Lower leg skin (tissue), 3 donors: Measurements from ENCODE around the gene ZNF22.

Source experiments
- POLR2A ChIP-seq, 2 donors: fragments of 450-650 bp; IDR thresholded peaks; one replicate each; pipeline ENCODE4 v1.6.1; 2016 to 2017; ENCODE audit warnings: antibody characterized with exemption in 2 of 2, mild to moderate bottlenecking in 1 of 2, moderate library complexity in 1 of 2
- TF ChIP-seq, protein P1 (sequence below), 3 donors: fragments of 450-650 bp; IDR thresholded peaks; one replicate each; pipeline ENCODE4 v1.5.1; 2016; ENCODE audit warnings: antibody characterized with exemption in 3 of 3, mild to moderate bottlenecking in 3 of 3, moderate library complexity in 2 of 3

DNA sequence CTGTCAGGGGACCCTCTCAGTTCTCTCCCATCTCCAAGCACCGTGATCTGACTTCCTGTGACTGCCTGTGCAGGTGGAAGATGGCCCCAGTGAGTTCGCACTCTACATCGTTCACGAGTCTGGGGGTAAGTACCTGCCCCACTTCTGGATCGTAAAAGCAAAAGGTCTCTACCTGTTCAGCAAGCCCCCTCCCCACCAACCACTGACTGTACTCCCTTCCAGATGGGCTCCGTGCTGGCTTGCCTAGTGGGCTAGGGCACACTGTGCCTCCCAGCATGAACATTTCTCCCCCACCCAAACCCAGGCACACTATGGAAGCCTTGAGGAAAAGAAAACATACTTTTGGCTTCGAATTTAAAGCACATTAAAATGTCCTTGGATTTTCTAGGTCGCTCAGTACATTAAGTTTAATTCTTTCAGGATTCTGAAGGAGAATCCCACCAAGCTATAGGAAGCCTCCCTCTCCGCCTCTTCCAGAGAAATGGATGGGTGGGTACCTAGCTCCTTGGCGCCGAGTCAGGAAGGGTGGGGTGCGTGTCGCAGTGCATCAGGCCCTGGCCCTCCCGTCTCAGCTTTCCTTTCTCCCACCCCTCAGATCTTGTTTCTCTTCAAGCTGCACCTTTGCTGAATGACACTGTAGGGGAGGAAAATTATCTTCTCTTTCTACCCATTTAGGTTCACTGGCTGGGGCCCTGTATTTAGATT is 11.0 kb upstream of the ZNF22 start:
- TF ChIP-seq, protein P1, sequence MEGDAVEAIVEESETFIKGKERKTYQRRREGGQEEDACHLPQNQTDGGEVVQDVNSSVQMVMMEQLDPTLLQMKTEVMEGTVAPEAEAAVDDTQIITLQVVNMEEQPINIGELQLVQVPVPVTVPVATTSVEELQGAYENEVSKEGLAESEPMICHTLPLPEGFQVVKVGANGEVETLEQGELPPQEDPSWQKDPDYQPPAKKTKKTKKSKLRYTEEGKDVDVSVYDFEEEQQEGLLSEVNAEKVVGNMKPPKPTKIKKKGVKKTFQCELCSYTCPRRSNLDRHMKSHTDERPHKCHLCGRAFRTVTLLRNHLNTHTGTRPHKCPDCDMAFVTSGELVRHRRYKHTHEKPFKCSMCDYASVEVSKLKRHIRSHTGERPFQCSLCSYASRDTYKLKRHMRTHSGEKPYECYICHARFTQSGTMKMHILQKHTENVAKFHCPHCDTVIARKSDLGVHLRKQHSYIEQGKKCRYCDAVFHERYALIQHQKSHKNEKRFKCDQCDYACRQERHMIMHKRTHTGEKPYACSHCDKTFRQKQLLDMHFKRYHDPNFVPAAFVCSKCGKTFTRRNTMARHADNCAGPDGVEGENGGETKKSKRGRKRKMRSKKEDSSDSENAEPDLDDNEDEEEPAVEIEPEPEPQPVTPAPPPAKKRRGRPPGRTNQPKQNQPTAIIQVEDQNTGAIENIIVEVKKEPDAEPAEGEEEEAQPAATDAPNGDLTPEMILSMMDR (IDR thresholded peaks at IDR 0.05): no peak
- TF ChIP-seq POLR2A (IDR thresholded peaks at IDR 0.05): no peak
